HG03521 (cell line): Measurements from ENCODE around the gene ATP5MG.

Source experiments
- ATAC-seq: cut with Tn5 transposase; IDR thresholded peaks from one replicate; pipeline ENCODE4 v1.9.1; 2021; ENCODE audit warnings: mild to moderate bottlenecking, moderate library complexity; ENCODE audit not compliant: unreplicated experiment

ATP5MG gene

GRCh38 chr11:118441770-118442275 lies 40.4 kb downstream of the ATP5MG start:
- ATAC-seq: no peak

- no peak for ATAC-seq
These were observed 40.9 kb downstream of the ATP5MG start for GRCh38 chr11:118442301-118442700.

GRCh38 chr11:118442908-118443589 lies 41.6 kb downstream of the ATP5MG start:
- ATAC-seq: no peak

GRCh38 chr11:118443590-118444218 lies 42.3 kb downstream of the ATP5MG start:
- ATAC-seq: no peak

GRCh38 chr11:118447423-118447822 lies 46.0 kb downstream of the ATP5MG start:
- ATAC-seq: no peak

GRCh38 chr11:118448294-118448693 lies 46.9 kb downstream of the ATP5MG start:
- ATAC-seq: peak; percentile 72

GRCh38 chr11:118449316-118449918 lies 48.0 kb downstream of the ATP5MG start:
- ATAC-seq: no peak

GRCh38 chr11:118450451-118450850 lies 49.0 kb downstream of the ATP5MG start:
- ATAC-seq: no peak
